Pancreas (tissue), 10 donors: ENCODE data around the gene C10orf71. TPM values are rescaled to one million over a fixed set of nuclear protein-coding genes. Genes with fewer than 3 reads are reported as not detected.

Experiments used
- ATAC-seq, 4 donors: fragments of 200-7000 bp; cut with Tn5 transposase; one replicate each; pipeline versions ENCODE4 v1.8.0 to v1.9.1; 2020; ENCODE audit warnings: mild to moderate bottlenecking in 4 of 4, moderate library complexity in 4 of 4
- DNase-seq, 6 donors: peaks; one replicate each; pipeline ENCODE4 v3.0.0-alpha.2; 2020
- FAIRE-seq: peaks from 2 replicates; lab custom pipeline; 2012; peaks lifted over from hg19 to GRCh38; lab: Jason Lieb, UNC
- H3K27ac ChIP-seq, 4 donors: fragments of 200-600 bp; sonication (generic); 1 replicate in 3 of 4; 2 replicates in 1 of 4; pipeline versions ENCODE4 v1.5.0 to v1.8.0; 2020
- H3K27me3 ChIP-seq, 4 donors: fragments of 200-600 bp; one replicate each; pipeline ENCODE4 v1.8.0; 2021
- H3K36me3 ChIP-seq, 3 donors: fragments of 200-600 bp; sonication (generic) in 1 of 3; one replicate each; pipeline versions ENCODE4 v1.5.0 to v1.8.0; 2020 to 2021
- H3K4me1 ChIP-seq, 3 donors: fragments of 200-600 bp; one replicate each; pipeline ENCODE4 v1.8.0; 2021
- H3K4me3 ChIP-seq, 4 donors: fragments of 200-600 bp; sonication (generic) in 2 of 4; one replicate each; pipeline versions ENCODE4 v1.5.0 to v1.8.0; 2020 to 2021
- H3K9me3 ChIP-seq, 4 donors: fragments of 200-600 bp; one replicate each; pipeline ENCODE4 v1.8.0; 2021
- WGBS, 2 donors: extraction: QIAGEN DNeasy Blood & Tissue Kit; methylation state at CpG; one replicate each; pipeline ENCODE4 v1.1.7; 2013; 5-methylcytosine and 5-hydroxymethylcytosine counted together
- intact Hi-C, 3 donors: fragments of 100-400 bp; cut with DNase I; formaldehyde crosslinking; loops; one replicate each; pipeline versions ENCODE4 v1.11.1 to v1.14.2; 2022
- polyA plus RNA-seq, 2 donors: library from polyadenylated mRNA; stranded (reverse); fragments of 200-250 nt; gene quantifications; one replicate each; pipeline ENCODE4 v1.2.3, GENCODE V29; 2013
- total RNA-seq, 6 donors: library from RNA; stranded (reverse); fragmentation: NEBNext Ultra II Directional in 4 of 6; extraction: Animal tissue kit (Norgen Biotek cat#: 25700) in 4 of 6; gene quantifications; one replicate each; pipeline versions ENCODE4 v1.2.1 to v1.2.4, GENCODE V29; 2021 to 2023
- TF ChIP-seq, protein P1 (sequence below), 4 donors: fragments of 200-600 bp; sonication (generic) in 3 of 4; IDR thresholded peaks; one replicate each; pipeline versions ENCODE4 v1.5.0 to v1.8.0; 2021; ENCODE audit warnings: antibody characterized with exemption in 4 of 4
- donor health status: healthy with polysubstance abuse.
- donor health status: DM: no; HTN: no; CAD: no; lungs with moderate emphysema.
- donor health status: DM: no; HTN: no; CAD: no.
- donor health status: control.
- donor health status: control.
- donor health status: Bipolar disorder and iron deficiency.
- donor health status: DM: yes; HTN: yes; CAD: no.
- donor health status: DM: no; HTN: no; CAD: no.
- donor health status: DM: no; HTN: no; CAD: no.
- donor health status: DM: yes; HTN: yes; CAD: no.

The C10orf71 gene
- total and polyA plus RNA-seq, 8 donors = 0.07 to 2.6 (median 0.50) TPM

DNA sequence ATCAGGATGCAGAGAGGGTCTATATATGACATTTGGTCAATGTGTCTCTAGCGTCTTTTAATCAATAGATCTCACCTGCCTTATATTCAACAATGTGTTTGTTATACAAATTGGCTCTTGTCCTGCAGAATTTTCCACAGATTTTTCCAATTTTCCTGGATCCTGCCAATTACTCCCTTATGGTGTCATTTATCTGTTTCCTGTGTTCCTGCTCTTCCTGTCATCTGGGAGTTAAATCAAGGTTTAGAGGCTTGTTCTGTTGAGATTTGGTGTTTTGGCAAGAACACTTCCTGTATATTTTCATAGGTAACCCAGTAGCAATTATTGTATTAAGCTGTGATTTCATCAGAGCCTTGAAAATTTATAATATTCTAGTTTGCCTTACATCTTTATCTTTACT is 8.8 kb upstream of the C10orf71 start:
- TF ChIP-seq, protein P1, sequence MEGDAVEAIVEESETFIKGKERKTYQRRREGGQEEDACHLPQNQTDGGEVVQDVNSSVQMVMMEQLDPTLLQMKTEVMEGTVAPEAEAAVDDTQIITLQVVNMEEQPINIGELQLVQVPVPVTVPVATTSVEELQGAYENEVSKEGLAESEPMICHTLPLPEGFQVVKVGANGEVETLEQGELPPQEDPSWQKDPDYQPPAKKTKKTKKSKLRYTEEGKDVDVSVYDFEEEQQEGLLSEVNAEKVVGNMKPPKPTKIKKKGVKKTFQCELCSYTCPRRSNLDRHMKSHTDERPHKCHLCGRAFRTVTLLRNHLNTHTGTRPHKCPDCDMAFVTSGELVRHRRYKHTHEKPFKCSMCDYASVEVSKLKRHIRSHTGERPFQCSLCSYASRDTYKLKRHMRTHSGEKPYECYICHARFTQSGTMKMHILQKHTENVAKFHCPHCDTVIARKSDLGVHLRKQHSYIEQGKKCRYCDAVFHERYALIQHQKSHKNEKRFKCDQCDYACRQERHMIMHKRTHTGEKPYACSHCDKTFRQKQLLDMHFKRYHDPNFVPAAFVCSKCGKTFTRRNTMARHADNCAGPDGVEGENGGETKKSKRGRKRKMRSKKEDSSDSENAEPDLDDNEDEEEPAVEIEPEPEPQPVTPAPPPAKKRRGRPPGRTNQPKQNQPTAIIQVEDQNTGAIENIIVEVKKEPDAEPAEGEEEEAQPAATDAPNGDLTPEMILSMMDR (IDR thresholded peaks at IDR 0.05) = no peak
- WGBS, 2 donors = 26 to 29% methylated on average over 1 of the region's 1 CpG
- H3K9me3 ChIP-seq = no peaks in the 10 kb centered on the region
- DNase-seq (no peak), ATAC-seq (no peak), FAIRE-seq (no peak)
- H3K27me3 ChIP-seq = no peaks in the 10 kb centered on the region
- intact Hi-C loops = no loop called here
- H3K27ac ChIP-seq = no peak overlapping the region
- no peak overlapping the region for H3K4me3 ChIP-seq
- H3K36me3 ChIP-seq = no peaks in the 10 kb centered on the region
- no peaks in the 10 kb centered on the region for H3K4me1 ChIP-seq

DNA sequence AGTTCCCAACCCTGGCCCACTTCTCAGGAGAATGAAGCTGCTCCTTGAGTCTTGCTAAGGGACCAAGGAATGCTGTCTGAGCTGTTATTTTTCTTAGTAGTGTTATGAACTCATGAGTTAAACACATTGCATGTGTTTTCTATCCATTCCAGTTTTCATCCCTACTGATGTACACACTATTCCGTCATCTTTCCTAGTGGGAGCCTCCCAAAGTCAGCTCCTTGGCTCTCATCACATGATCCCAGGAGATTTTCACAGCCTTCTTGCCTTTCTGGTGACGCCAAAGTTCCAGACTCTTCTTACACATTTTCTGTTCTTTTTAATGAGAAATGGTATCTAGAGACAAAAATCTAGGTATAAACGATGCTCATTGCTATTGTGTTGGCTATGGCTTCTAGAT is 8.4 kb upstream of the C10orf71 start:
- 63 to 71% methylated on average over 3 of the region's 3 CpGs for WGBS, 2 donors
- TF ChIP-seq, protein P1 (IDR thresholded peaks at IDR 0.05) = no peak
- FAIRE-seq (no peak), DNase-seq (no peak), ATAC-seq (no peak)
- no peaks in the 10 kb centered on the region for H3K9me3 ChIP-seq
- no peaks in the 10 kb centered on the region for H3K27me3 ChIP-seq
- no peak overlapping the region for H3K4me3 ChIP-seq
- intact Hi-C loops = no loop called here
- no peak overlapping the region for H3K27ac ChIP-seq
- H3K4me1 ChIP-seq = no peaks in the 10 kb centered on the region
- H3K36me3 ChIP-seq = no peaks in the 10 kb centered on the region

DNA sequence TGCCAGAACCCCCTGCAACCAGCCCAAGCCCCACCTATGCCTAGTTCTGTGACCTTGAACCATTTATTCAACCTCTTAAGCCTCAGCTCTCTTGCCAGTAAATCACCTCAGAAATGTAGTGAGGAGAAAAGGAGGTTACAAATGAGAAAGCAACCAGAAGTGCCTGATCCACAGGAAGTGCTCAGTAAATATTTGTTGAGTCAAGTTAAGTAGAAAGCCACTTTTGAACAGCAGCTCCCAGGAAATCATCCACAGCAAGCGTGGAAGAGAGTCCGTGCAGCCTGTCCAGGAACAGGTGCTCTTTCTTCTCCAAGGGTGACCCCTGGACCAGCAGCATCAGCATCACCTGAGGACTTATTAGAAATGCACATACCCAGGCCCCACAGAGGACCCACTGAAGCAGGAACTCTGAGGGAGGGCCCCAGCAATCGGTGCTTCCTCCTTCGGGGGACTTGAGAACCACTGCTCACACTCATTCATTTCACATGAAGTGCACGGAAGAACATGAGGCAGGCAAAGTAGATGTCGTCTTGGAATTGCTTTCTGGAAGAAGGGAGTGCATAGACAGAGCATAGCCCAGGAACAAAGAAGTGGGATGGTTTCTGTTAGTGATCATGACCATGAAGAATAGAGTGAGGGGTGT is 6.3 kb upstream of the C10orf71 start:
- Histone ChIP-seq H3K27me3 (no peaks in the 10 kb centered on the region), H3K27ac (no peak overlapping the region), H3K4me1 (peaks cover 0 to 2% (median 0%) of the 10 kb centered on the region in 3 donors), H3K4me3 (no peak overlapping the region), H3K9me3 (no peaks in the 10 kb centered on the region), H3K36me3 (no peaks in the 10 kb centered on the region)
- 75 to 77% methylated on average over 6 of the region's 6 CpGs for WGBS, 2 donors
- DNase-seq (no peak), FAIRE-seq (no peak), ATAC-seq (no peak)
- TF ChIP-seq, protein P1 (IDR thresholded peaks at IDR 0.05) = no peak
- intact Hi-C loops = no loop called here

DNA sequence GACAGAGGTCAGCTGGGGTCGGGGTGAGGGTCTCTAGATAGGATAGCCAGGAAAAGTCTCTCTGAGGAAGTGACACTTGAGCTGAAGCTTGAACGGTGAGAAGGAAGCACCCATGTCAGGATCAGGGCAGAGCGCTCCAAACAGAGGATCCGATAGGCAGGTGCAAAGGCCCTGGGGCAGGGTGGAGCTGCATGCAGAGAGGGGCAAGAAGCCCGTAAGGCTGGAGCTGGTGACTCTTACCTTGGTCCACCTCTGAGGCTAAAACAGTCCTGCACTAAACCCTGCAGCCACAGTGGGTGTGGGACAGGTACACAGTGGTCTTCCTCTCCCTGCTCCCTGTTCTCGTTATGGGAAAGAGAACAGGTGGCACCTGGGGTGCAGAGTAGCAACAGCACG is 5.8 kb upstream of the C10orf71 start:
- DNase-seq (no peak), ATAC-seq (no peak), FAIRE-seq (no peak)
- Histone ChIP-seq H3K27ac (no peak overlapping the region), H3K9me3 (no peaks in the 10 kb centered on the region), H3K4me1 (peaks cover 0 to 7% (median 0%) of the 10 kb centered on the region in 3 donors), H3K27me3 (no peaks in the 10 kb centered on the region), H3K4me3 (no peak overlapping the region), H3K36me3 (no peaks in the 10 kb centered on the region)
- intact Hi-C loops = no loop called here
- WGBS, 2 donors = 64 to 70% methylated on average over 7 of the region's 7 CpGs
- TF ChIP-seq, protein P1 (IDR thresholded peaks at IDR 0.05) = no peak

DNA sequence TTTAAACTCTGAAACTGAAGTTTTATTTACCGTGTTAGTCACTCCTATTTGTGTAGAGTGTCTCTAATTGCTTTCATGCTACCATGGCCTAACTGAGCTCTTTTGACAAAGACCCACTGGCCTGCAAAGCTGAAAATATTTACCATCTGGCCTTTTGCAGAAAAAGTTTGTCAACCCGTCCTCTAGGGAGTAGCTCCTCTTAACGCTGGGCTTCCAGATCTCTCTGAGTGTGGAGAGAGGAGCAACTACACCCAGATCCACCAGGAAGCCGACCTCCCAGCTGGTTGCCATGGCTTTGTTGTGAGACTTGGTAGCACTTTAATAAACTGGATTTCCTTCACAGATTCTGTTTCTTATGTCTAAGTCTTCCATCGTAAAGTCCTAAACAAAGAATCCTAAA is 4.2 kb upstream of the C10orf71 start:
- Histone ChIP-seq H3K9me3 (no peaks in the 10 kb centered on the region), H3K27ac (no peak overlapping the region), H3K4me3 (no peak overlapping the region), H3K4me1 (peaks cover 0 to 8% (median 2%) of the 10 kb centered on the region in 3 donors), H3K27me3 (no peaks in the 10 kb centered on the region), H3K36me3 (no peaks in the 10 kb centered on the region)
- ATAC-seq = no peak
- intact Hi-C loops = no loop called here
- TF ChIP-seq, protein P1 (IDR thresholded peaks at IDR 0.05) = no peak
- no peak for FAIRE-seq
- WGBS, 2 donors = 77 to 81% methylated on average over 5 of the region's 5 CpGs
- no peak for DNase-seq
